SK-N-SH treated with all-trans-retinoic acid at 6 μM for 48 hours (cell line): ENCODE results near the gene YIPF1.

ENCODE experiments used
- ATAC-seq: fragments of 200-7000 bp; cut with Tn5 transposase; 3 replicates; pipeline ENCODE4 v1.9.1; 2020; ENCODE audit warnings: mild to moderate bottlenecking, moderate library complexity
- ARNTL ChIP-seq: fragments of 450-650 bp; formaldehyde crosslinking; IDR thresholded peaks from 2 replicates; pipeline ENCODE4 v1.5.0; 2020; ENCODE audit warnings: low read depth, mild to moderate bottlenecking, moderate library complexity, borderline replicate concordance
- CREB5 ChIP-seq: fragments of 250-450 bp; sonication (Bioruptor Pico); IDR thresholded peaks from 2 replicates; pipeline ENCODE4 v1.5.1; 2020; ENCODE audit warnings: low read depth, mild to moderate bottlenecking, moderate library complexity
- CSDC2 ChIP-seq: fragments of 250-450 bp; sonication (Bioruptor Pico); IDR thresholded peaks from 2 replicates; pipeline ENCODE4 v1.5.0; 2020; ENCODE audit warnings: mild to moderate bottlenecking, moderate library complexity
- CSRNP3 ChIP-seq: fragments of 250-450 bp; sonication (Bioruptor Pico); IDR thresholded peaks from 2 replicates; pipeline ENCODE4 v1.5.1; 2021; ENCODE audit warnings: mild to moderate bottlenecking, moderate library complexity
- ESRRG ChIP-seq: fragments of 250-450 bp; sonication (Bioruptor Pico); IDR thresholded peaks from 2 replicates; pipeline ENCODE4 v1.6.1; 2021; ENCODE audit warnings: mild to moderate bottlenecking
- GLIS3 ChIP-seq: fragments of 250-450 bp; sonication (Bioruptor Pico); IDR thresholded peaks from 2 replicates; pipeline ENCODE4 v1.5.0; 2020; ENCODE audit warnings: mild to moderate bottlenecking, moderate library complexity
- ISL1 ChIP-seq: fragments of 250-450 bp; sonication (Bioruptor Pico); IDR thresholded peaks from 2 replicates; pipeline ENCODE4 v2.1.2; 2022; ENCODE audit warnings: mild to moderate bottlenecking, moderate library complexity
- OSR1 ChIP-seq: fragments of 250-450 bp; sonication (Bioruptor Pico); IDR thresholded peaks from 2 replicates; pipeline ENCODE4 v1.8.0; 2022; ENCODE audit warnings: moderate library complexity, mild to moderate bottlenecking, inconsistent platforms
- PATZ1 ChIP-seq: fragments of 250-450 bp; sonication (Bioruptor Pico); IDR thresholded peaks from 2 replicates; pipeline ENCODE4 v1.8.0; 2020; ENCODE audit warnings: mild to moderate bottlenecking, moderate library complexity, borderline replicate concordance
- POU6F1 ChIP-seq: fragments of 250-450 bp; sonication (Bioruptor Pico); IDR thresholded peaks from 2 replicates; pipeline ENCODE4 v1.8.0; 2021; ENCODE audit warnings: low read depth, mild to moderate bottlenecking, moderate library complexity, borderline replicate concordance
- RARB ChIP-seq: fragments of 250-450 bp; sonication (Bioruptor Pico); IDR thresholded peaks from 2 replicates; pipeline ENCODE4 v1.8.0; 2021; ENCODE audit warnings: mild to moderate bottlenecking, moderate library complexity
- SNAI2 ChIP-seq: fragments of 250-450 bp; sonication (Bioruptor Pico); IDR thresholded peaks from 2 replicates; pipeline ENCODE4 v1.5.0; 2020; ENCODE audit warnings: mild to moderate bottlenecking, moderate library complexity
- TCF4 ChIP-seq: fragments of 250-450 bp; sonication (Bioruptor Pico); IDR thresholded peaks from 2 replicates; pipeline ENCODE4 v1.8.0; 2021; ENCODE audit warnings: mild to moderate bottlenecking, moderate library complexity, borderline replicate concordance
- TOX ChIP-seq: fragments of 250-450 bp; sonication (Bioruptor Pico); IDR thresholded peaks from 2 replicates; pipeline ENCODE4 v1.8.0; 2021; ENCODE audit warnings: mild to moderate bottlenecking, moderate library complexity, borderline replicate concordance
- TSHZ2 ChIP-seq: fragments of 250-450 bp; sonication (Bioruptor Pico); IDR thresholded peaks from 2 replicates; pipeline ENCODE4 v1.5.0; 2020; ENCODE audit warnings: mild to moderate bottlenecking, moderate library complexity
- ZC3H10 ChIP-seq: fragments of 250-450 bp; sonication (Bioruptor Pico); IDR thresholded peaks from 2 replicates; pipeline ENCODE4 v1.5.1; 2021; ENCODE audit warnings: mild to moderate bottlenecking, moderate library complexity
- ZFP3 ChIP-seq: fragments of 250-450 bp; sonication (Bioruptor Pico); IDR thresholded peaks from 2 replicates; pipeline ENCODE4 v1.5.0; 2020; ENCODE audit warnings: mild to moderate bottlenecking, moderate library complexity
- ZFP30 ChIP-seq: fragments of 450-650 bp; formaldehyde crosslinking; IDR thresholded peaks from 2 replicates; pipeline ENCODE4 v1.5.0; 2022; ENCODE audit warnings: mild to moderate bottlenecking, moderate library complexity
- ZNF565 ChIP-seq: fragments of 450-650 bp; formaldehyde crosslinking; conservative IDR thresholded peaks from 2 replicates; pipeline ENCODE4 v1.5.0; 2020; ENCODE audit warnings: low read depth, mild to moderate bottlenecking, moderate library complexity
- ZNF70 ChIP-seq: fragments of 450-650 bp; formaldehyde crosslinking; IDR thresholded peaks from 2 replicates; pipeline ENCODE4 v1.5.0; 2020; ENCODE audit warnings: mild to moderate bottlenecking, moderate library complexity
- ZNF8 ChIP-seq: fragments of 450-650 bp; formaldehyde crosslinking; IDR thresholded peaks from 2 replicates; pipeline ENCODE4 v1.5.0; 2020; ENCODE audit warnings: mild to moderate bottlenecking, moderate library complexity

The YIPF1 gene

GRCh38 chr1:53906121-53906520 is 16.5 kb upstream of the YIPF1 start:
- ATAC-seq, result no peak
- TF ChIP-seq PATZ1 (no peak), ZNF8 (CRISPR knock-in tag) (no peak), SNAI2 (CRISPR knock-in tag) (no peak), ZNF70 (no peak), CREB5 (CRISPR knock-in tag) (no peak), TSHZ2 (CRISPR knock-in tag) (no peak), ZFP30 (no peak), ZNF565 (CRISPR knock-in tag) (no peak), RARB (CRISPR knock-in tag) (no peak), CSRNP3 (CRISPR knock-in tag) (no peak), CSDC2 (CRISPR knock-in tag) (no peak), GLIS3 (CRISPR knock-in tag) (no peak), OSR1 (CRISPR knock-in tag) (no peak), ZC3H10 (CRISPR knock-in tag) (no peak), TOX (CRISPR knock-in tag) (no peak), POU6F1 (CRISPR knock-in tag) (no peak), ZFP3 (CRISPR knock-in tag) (no peak), ISL1 (no peak)

- TF ChIP-seq RARB (CRISPR knock-in tag), result no peak
- no peak for TF ChIP-seq SNAI2 (CRISPR knock-in tag)
- no peak for TF ChIP-seq ZNF8 (CRISPR knock-in tag)
- no peak for TF ChIP-seq ZC3H10 (CRISPR knock-in tag)
- TF ChIP-seq CREB5 (CRISPR knock-in tag), result no peak
- TF ChIP-seq OSR1 (CRISPR knock-in tag), result no peak
- no peak for TF ChIP-seq ARNTL (CRISPR knock-in tag)
- no peak for TF ChIP-seq TCF4
- no peak for TF ChIP-seq GLIS3 (CRISPR knock-in tag)
- no peak for TF ChIP-seq ZNF70
- TF ChIP-seq TOX (CRISPR knock-in tag), result no peak
- no peak for TF ChIP-seq ZNF565 (CRISPR knock-in tag)
- TF ChIP-seq ESRRG (CRISPR knock-in tag), result no peak
- ATAC-seq, result no peak
These were observed 15.9 kb upstream of the YIPF1 start for GRCh38 chr1:53905509-53905908.
